ENCODE data around the gene MIEF1.

DNA sequence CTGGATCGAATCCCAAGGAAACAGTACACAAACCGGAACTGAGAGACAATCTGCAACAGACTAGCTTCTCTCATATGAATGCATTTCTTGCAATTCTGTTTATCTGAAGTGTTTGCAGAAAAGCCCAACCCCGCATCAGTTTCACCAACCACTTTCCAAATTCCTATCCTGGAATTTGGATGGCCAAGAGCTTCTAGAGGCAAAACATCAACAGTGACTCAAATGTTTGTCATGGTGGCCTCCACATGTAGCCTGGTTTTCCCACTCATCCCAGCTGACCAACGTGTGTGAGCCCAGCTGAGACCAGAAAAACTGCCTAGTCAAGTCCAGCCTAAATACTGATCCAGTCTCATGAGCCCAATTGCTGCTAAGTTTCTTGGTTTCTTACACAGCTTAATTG lies 8.3 kb upstream of the MIEF1 start:
- TF ChIP-seq EP300 (IDR thresholded peaks at IDR 0.05; ENCODE audit: borderline replicate concordance) (no peak), YY1 (IDR thresholded peaks at IDR 0.05; ENCODE audit: low read depth) (no peak), ZBTB7A (IDR thresholded peaks at IDR 0.05; ENCODE audit: low read depth) (no peak), CEBPB (IDR thresholded peaks at IDR 0.05) (no peak), NFIC (IDR thresholded peaks at IDR 0.05) (no peak), TAF1 (IDR thresholded peaks at IDR 0.05; ENCODE audit: low read depth) (no peak), EGR1 (IDR thresholded peaks at IDR 0.05) (no peak), RAD21 (IDR thresholded peaks at IDR 0.05; ENCODE audit: low read depth) (no peak), TCF12 (IDR thresholded peaks at IDR 0.05; ENCODE audit: low read depth) (no peak)
- TF ChIP-seq, protein P1, sequence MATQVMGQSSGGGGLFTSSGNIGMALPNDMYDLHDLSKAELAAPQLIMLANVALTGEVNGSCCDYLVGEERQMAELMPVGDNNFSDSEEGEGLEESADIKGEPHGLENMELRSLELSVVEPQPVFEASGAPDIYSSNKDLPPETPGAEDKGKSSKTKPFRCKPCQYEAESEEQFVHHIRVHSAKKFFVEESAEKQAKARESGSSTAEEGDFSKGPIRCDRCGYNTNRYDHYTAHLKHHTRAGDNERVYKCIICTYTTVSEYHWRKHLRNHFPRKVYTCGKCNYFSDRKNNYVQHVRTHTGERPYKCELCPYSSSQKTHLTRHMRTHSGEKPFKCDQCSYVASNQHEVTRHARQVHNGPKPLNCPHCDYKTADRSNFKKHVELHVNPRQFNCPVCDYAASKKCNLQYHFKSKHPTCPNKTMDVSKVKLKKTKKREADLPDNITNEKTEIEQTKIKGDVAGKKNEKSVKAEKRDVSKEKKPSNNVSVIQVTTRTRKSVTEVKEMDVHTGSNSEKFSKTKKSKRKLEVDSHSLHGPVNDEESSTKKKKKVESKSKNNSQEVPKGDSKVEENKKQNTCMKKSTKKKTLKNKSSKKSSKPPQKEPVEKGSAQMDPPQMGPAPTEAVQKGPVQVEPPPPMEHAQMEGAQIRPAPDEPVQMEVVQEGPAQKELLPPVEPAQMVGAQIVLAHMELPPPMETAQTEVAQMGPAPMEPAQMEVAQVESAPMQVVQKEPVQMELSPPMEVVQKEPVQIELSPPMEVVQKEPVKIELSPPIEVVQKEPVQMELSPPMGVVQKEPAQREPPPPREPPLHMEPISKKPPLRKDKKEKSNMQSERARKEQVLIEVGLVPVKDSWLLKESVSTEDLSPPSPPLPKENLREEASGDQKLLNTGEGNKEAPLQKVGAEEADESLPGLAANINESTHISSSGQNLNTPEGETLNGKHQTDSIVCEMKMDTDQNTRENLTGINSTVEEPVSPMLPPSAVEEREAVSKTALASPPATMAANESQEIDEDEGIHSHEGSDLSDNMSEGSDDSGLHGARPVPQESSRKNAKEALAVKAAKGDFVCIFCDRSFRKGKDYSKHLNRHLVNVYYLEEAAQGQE (IDR thresholded peaks at IDR 0.05; ENCODE audit: low read depth), result no peak
- TF ChIP-seq, protein P2, sequence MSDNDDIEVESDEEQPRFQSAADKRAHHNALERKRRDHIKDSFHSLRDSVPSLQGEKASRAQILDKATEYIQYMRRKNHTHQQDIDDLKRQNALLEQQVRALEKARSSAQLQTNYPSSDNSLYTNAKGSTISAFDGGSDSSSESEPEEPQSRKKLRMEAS (IDR thresholded peaks at IDR 0.05), result no peak

Measured in Ishikawa (cell line).